HCT116 (cell line): ENCODE data around the gene EFL1. TPM values are rescaled to one million over a fixed set of nuclear protein-coding genes. Genes with fewer than 3 reads are reported as not detected.

ENCODE experiments used
- ATAC-seq: fragments of 200-7000 bp; cut with Tn5 transposase; 2 replicates; pipeline ENCODE4 v1.9.1; 2020; ENCODE audit warnings: mild to moderate bottlenecking, moderate library complexity
- BruUV-seq: library from RNA; stranded (reverse); fragments of 400-500 nt; replicated peaks from 2 replicates; lab custom pipeline; 2021; lab: Mats Ljungman, UMichigan
- CTCF ChIA-PET: fragments of 300-600 bp; sonication (Branson Sonifier 250); formaldehyde crosslinking; loops from one replicate; lab custom pipeline; 2021; ENCODE audit warnings: antibody characterized with exemption; lab: Charles Lee
- POLR2A ChIA-PET: fragments of 300-600, 350-600 bp; sonication (Branson Sonifier 250); formaldehyde crosslinking; loops from one replicate; lab custom pipeline; 2021; ENCODE audit warnings: antibody characterized with exemption; lab: Charles Lee
- RAD21 ChIA-PET, 2 experiments: fragments of 300-600 bp; sonication (Branson Sonifier 250); formaldehyde crosslinking; loops; one replicate each; lab custom pipeline; 2023; ENCODE audit warnings: low total read pairs in 2 of 2; ENCODE audit not compliant: uncharacterized antibody in 2 of 2, unreplicated experiment in 2 of 2, low non-redundant PET in 1 of 2; lab: Charles Lee
- DNase-seq: peaks from one replicate; pipeline ENCODE4 v3.0.0-alpha.2; 2010; ENCODE audit warnings: low read depth, low spot score
- H2AFZ ChIP-seq: fragments of 200-600 bp; shearing (Covaris generic), sonication (generic); 2 replicates; pipeline ENCODE4 v1.6.1; 2017; ENCODE audit warnings: low read depth, mixed run types, mixed read lengths, antibody characterized with exemption, low read length; ENCODE audit not compliant: poor library complexity, severe bottlenecking
- H3K27ac ChIP-seq: 2 replicates; pipeline ENCODE4 v1.5.1; 2012; ENCODE audit warnings: low read depth, low read length
- H3K27me3 ChIP-seq: fragments of 200-600 bp; sonication (generic); 2 replicates; pipeline ENCODE4 v1.6.1; 2016; ENCODE audit warnings: mixed run types, low read length, mixed read lengths; ENCODE audit not compliant: insufficient read depth
- H3K36me3 ChIP-seq, 2 experiments: fragments of 200-500 bp in 1 of 2; fragments of 200-600 bp in 1 of 2; sonication (Bioruptor generic) in 1 of 2; sonication (generic) in 1 of 2; 2 replicates each; pipeline versions ENCODE4 v1.5.1 to v1.6.1; 2014 to 2016; ENCODE audit warnings: low read length in 2 of 2, inconsistent platforms in 1 of 2, mixed read lengths in 1 of 2, mixed run types in 1 of 2; ENCODE audit not compliant: insufficient read depth in 2 of 2, control insufficient read depth in 1 of 2
- H3K4me1 ChIP-seq, 2 experiments: fragments of 200-600 bp in 1 of 2; sonication (generic) in 1 of 2; 2 replicates each; pipeline versions ENCODE4 v1.5.1 to v1.6.1; 2012 to 2017; ENCODE audit warnings: low read length in 2 of 2, inconsistent platforms in 1 of 2, mild to moderate bottlenecking in 1 of 2, mixed read lengths in 1 of 2, mixed run types in 1 of 2, moderate library complexity in 1 of 2; ENCODE audit not compliant: insufficient read depth in 2 of 2, control insufficient read depth in 1 of 2
- H3K4me2 ChIP-seq: fragments of 200-600 bp; sonication (generic); 2 replicates; pipeline ENCODE4 v1.6.1; 2017; ENCODE audit warnings: mixed run types, low read length, mixed read lengths
- H3K4me3 ChIP-seq, 2 experiments: fragments of 200-600 bp in 1 of 2; sonication (generic) in 1 of 2; replicated peaks in 1 of 2; 2 replicates each; pipeline ENCODE4 v1.5.1; 2011 to 2016; ENCODE audit warnings: low read length in 2 of 2, control low read depth in 1 of 2, low read depth in 1 of 2, mild to moderate bottlenecking in 1 of 2, mixed read lengths in 1 of 2, mixed run types in 1 of 2
- H3K79me2 ChIP-seq: fragments of 200-600 bp; sonication (generic); 2 replicates; pipeline ENCODE4 v1.6.1; 2017; ENCODE audit warnings: mild to moderate bottlenecking, mixed run types, low read length, moderate library complexity, mixed read lengths; ENCODE audit not compliant: insufficient read depth
- H3K9ac ChIP-seq: fragments of 200-600 bp; sonication (generic); 2 replicates; pipeline ENCODE4 v1.6.1; 2016; ENCODE audit warnings: low read length, mixed read lengths
- H3K9me2 ChIP-seq: fragments of 200-600 bp; sonication (generic), shearing (Covaris generic); 2 replicates; pipeline ENCODE4 v1.6.1; 2017; ENCODE audit warnings: mixed run types, mild to moderate bottlenecking, moderate library complexity; ENCODE audit not compliant: insufficient read depth
- H3K9me3 ChIP-seq, 2 experiments: fragments of 200-500 bp in 1 of 2; fragments of 200-600 bp in 1 of 2; sonication (Bioruptor generic) in 1 of 2; sonication (generic) in 1 of 2; 2 replicates each; pipeline ENCODE4 v1.6.1; 2014 to 2017; ENCODE audit warnings: low read length in 2 of 2, mixed read lengths in 2 of 2, inconsistent platforms in 1 of 2, low read depth in 1 of 2, mild to moderate bottlenecking in 1 of 2, mixed run types in 1 of 2, moderate library complexity in 1 of 2; ENCODE audit not compliant: control insufficient read depth in 1 of 2, insufficient read depth in 1 of 2
- H4K20me1 ChIP-seq: fragments of 200-600 bp; sonication (generic), shearing (Covaris generic); 2 replicates; pipeline ENCODE4 v1.6.1; 2017; ENCODE audit warnings: mixed run types, mild to moderate bottlenecking, moderate library complexity; ENCODE audit not compliant: insufficient read depth
- CBX3 ChIP-seq: IDR thresholded peaks from 2 replicates; pipeline ENCODE4 v1.6.1; 2012; ENCODE audit warnings: low read depth
- CEBPB ChIP-seq: IDR thresholded peaks from 2 replicates; pipeline ENCODE4 v1.6.1; 2012; ENCODE audit warnings: low read depth
- EGR1 ChIP-seq: IDR thresholded peaks from 2 replicates; pipeline ENCODE4 v1.6.1; 2012; ENCODE audit warnings: low read depth
- ELF1 ChIP-seq: IDR thresholded peaks from 2 replicates; pipeline ENCODE4 v1.6.1; 2012; ENCODE audit warnings: low read depth, borderline replicate concordance
- EZH2phosphoT487 ChIP-seq: fragments of 200-600 bp; IDR thresholded peaks from 2 replicates; pipeline ENCODE4 v1.6.1; 2018; ENCODE audit warnings: antibody characterized with exemption, borderline replicate concordance
- FOSL1 ChIP-seq: IDR thresholded peaks from 2 replicates; pipeline ENCODE4 v1.6.1; 2012; ENCODE audit warnings: low read depth
- JUND ChIP-seq: IDR thresholded peaks from 2 replicates; pipeline ENCODE4 v1.6.1; 2012
- POLR2A ChIP-seq: IDR thresholded peaks from 2 replicates; pipeline ENCODE4 v1.7.0; 2011; ENCODE audit warnings: borderline replicate concordance; ENCODE audit not compliant: insufficient read depth, insufficient read length; ENCODE audit errors: extremely low read depth
- POLR2AphosphoS5 ChIP-seq: IDR thresholded peaks from 2 replicates; pipeline ENCODE4 v1.6.1; 2011; ENCODE audit warnings: mild to moderate bottlenecking, low read depth, low read length, moderate library complexity
- RAD21 ChIP-seq: IDR thresholded peaks from 2 replicates; pipeline ENCODE4 v1.6.1; 2012; ENCODE audit warnings: low read depth, mild to moderate bottlenecking
- SIN3A ChIP-seq: IDR thresholded peaks from 2 replicates; pipeline ENCODE4 v1.6.1; 2012; ENCODE audit warnings: low read depth
- SP1 ChIP-seq: IDR thresholded peaks from 2 replicates; pipeline ENCODE4 v1.6.1; 2012; ENCODE audit warnings: low read depth
- ZFX ChIP-seq: fragments of 450-650 bp; IDR thresholded peaks from 2 replicates; pipeline ENCODE4 v1.6.1; 2017
- ZNF274 ChIP-seq: fragments of 200-500 bp; sonication (Bioruptor generic); IDR thresholded peaks from 2 replicates; pipeline ENCODE4 v1.6.1; 2014; ENCODE audit warnings: mild to moderate bottlenecking, low read depth, low read length, inconsistent platforms
- intact Hi-C: fragments of 100-400 bp; cut with micrococcal nuclease; formaldehyde crosslinking; loops from 2 replicates; pipeline ENCODE4 v1.10.0; 2022
- total RNA-seq: library from RNA; stranded (reverse); gene quantifications from one replicate; pipeline ENCODE4 v1.2.1, GENCODE V29; 2021; ENCODE audit not compliant: unreplicated experiment
- TF ChIP-seq, protein P1 (sequence below): IDR thresholded peaks from 2 replicates; pipeline ENCODE4 v1.6.1; 2011; ENCODE audit warnings: mild to moderate bottlenecking, low read length, moderate library complexity; ENCODE audit not compliant: insufficient replicate concordance; ENCODE audit errors: extremely low read depth
- TF ChIP-seq, protein P2 (sequence below): IDR thresholded peaks from 2 replicates; pipeline ENCODE4 v1.6.1; 2012

The EFL1 gene
- total RNA-seq, 1 experiment from 2014 or later: 12.7 TPM

DNA sequence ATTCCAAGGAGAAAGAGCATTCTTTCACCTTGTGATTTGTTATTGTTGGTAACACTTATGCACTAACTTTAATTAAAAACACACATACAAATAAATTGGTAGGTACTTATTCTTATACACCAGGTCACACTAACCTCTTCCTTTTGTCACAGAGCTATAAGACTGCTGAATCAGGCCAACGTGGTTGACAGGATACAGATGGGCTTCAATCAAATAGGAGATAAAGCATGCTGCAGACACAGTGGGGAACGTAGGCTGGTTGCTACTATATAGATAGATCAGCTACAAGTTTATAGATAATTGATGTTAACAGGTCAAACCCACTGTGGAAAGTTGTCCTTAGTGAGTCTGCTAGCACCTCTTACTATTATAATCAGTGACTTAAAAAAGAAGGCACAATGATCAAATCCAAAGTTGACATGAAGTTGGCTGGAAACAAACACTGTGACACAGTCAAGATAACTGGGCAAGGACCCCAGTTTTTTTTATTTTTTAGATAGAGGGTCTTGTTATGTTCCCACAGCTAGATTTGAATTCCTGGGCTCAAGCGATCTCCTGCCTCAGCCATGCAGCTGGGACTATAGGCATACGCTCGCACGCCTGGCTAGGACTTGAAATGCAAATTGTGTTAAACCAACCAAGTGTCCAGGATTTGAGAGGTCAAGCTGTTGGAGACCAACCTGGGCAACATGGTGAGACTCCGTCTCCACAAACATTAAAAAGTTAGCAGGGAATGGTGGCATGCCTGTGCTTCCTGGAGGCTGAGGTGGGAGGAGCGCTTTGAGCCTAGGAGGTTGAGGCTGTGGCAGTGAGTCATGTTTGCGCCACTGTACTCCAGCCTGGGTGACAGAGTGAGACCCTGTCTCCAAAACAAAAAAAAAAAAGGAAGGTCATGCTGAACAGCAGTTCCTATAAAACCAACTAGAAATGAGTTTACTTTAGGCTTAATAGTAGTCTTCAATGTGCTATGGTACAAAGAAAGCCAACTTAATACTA, 118.8 kb downstream of the EFL1 start:
- POLR2A ChIA-PET: no interaction called here

More for the DNA sequence above, 118.8 kb downstream of the EFL1 start:
- Histone ChIP-seq H3K4me3 (no peak overlapping the region), H3K27me3 (no peaks in the 10 kb centered on the region), H2AFZ (no peak overlapping the region), H3K4me1 (peaks cover 18 to 27% of the 10 kb centered on the region in 2 experiments), H3K9ac (no peak overlapping the region), H3K27ac (no peak overlapping the region)
- CTCF ChIA-PET: interaction anchor here (1.1 kb wide), 1 partner anchor 35 kb away, joined by 4 read pairs; no protein-coding TSS in a partner anchor
- TF ChIP-seq POLR2A: no peak
- TF ChIP-seq SP1: no peak
- TF ChIP-seq, protein P1, sequence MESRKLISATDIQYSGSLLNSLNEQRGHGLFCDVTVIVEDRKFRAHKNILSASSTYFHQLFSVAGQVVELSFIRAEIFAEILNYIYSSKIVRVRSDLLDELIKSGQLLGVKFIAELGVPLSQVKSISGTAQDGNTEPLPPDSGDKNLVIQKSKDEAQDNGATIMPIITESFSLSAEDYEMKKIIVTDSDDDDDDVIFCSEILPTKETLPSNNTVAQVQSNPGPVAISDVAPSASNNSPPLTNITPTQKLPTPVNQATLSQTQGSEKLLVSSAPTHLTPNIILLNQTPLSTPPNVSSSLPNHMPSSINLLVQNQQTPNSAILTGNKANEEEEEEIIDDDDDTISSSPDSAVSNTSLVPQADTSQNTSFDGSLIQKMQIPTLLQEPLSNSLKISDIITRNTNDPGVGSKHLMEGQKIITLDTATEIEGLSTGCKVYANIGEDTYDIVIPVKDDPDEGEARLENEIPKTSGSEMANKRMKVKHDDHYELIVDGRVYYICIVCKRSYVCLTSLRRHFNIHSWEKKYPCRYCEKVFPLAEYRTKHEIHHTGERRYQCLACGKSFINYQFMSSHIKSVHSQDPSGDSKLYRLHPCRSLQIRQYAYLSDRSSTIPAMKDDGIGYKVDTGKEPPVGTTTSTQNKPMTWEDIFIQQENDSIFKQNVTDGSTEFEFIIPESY: no peak
- no peak for TF ChIP-seq CEBPB
- TF ChIP-seq JUND: no peak
- TF ChIP-seq ZFX: no peak
- TF ChIP-seq, protein P2, sequence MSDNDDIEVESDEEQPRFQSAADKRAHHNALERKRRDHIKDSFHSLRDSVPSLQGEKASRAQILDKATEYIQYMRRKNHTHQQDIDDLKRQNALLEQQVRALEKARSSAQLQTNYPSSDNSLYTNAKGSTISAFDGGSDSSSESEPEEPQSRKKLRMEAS: no peak
- no peak for TF ChIP-seq ZNF274
- no peak for TF ChIP-seq EGR1
- no peak for TF ChIP-seq ELF1
- TF ChIP-seq EZH2phosphoT487: no peak
- TF ChIP-seq RAD21: no peak
- TF ChIP-seq SIN3A: no peak
- no peak for TF ChIP-seq POLR2AphosphoS5
- no peak for TF ChIP-seq CBX3
- TF ChIP-seq FOSL1: no peak
- TF ChIP-seq, all 23 proteins: peak for 0
- intact Hi-C loops: no loop called here
- no peak for ATAC-seq
- no peak for DNase-seq
- Histone ChIP-seq H3K36me3 (no peaks in the 10 kb centered on the region), H4K20me1 (no peaks in the 10 kb centered on the region), H3K9me2 (no peaks in the 10 kb centered on the region), H3K9me3 (no peaks in the 10 kb centered on the region), H3K4me2 (no peak overlapping the region), H3K79me2 (no peaks in the 10 kb centered on the region)
- RAD21 ChIA-PET: no interaction called here
- no TSS peak for BruUV-seq
